Inferior parietal cortex (tissue), 1 donor: Measurements from ENCODE around the gene FKBP7.
"Not testable (repeated sequence)": the region's sequence is repeated elsewhere in the genome, so short reads cannot be mapped to it uniquely, and the experiment has no call there.

Source experiments
- DNase-seq: peaks from one replicate; pipeline ENCODE4 v3.0.0-alpha.2; 2016; ENCODE audit errors: extremely low spot score

Gene FKBP7

DNA sequence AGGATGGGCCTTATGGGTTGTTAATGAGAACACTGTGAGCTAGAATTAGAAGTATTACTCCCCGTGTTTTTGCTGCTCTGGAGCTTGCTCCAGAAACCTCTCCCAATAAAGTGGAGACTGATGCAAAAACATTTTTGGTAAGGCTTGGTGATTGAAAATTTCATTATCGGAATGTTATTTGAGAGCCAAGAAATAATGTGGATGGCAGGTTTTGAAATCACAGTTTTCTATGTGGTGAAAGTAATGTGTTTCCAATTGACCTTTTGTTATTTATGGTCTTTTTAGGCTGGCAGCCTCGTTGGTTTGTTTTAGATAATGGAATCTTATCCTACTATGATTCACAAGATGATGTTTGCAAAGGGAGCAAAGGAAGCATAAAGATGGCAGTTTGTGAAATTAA, 7.0 kb upstream of the FKBP7 start:
- DNase-seq, result no peak

DNA sequence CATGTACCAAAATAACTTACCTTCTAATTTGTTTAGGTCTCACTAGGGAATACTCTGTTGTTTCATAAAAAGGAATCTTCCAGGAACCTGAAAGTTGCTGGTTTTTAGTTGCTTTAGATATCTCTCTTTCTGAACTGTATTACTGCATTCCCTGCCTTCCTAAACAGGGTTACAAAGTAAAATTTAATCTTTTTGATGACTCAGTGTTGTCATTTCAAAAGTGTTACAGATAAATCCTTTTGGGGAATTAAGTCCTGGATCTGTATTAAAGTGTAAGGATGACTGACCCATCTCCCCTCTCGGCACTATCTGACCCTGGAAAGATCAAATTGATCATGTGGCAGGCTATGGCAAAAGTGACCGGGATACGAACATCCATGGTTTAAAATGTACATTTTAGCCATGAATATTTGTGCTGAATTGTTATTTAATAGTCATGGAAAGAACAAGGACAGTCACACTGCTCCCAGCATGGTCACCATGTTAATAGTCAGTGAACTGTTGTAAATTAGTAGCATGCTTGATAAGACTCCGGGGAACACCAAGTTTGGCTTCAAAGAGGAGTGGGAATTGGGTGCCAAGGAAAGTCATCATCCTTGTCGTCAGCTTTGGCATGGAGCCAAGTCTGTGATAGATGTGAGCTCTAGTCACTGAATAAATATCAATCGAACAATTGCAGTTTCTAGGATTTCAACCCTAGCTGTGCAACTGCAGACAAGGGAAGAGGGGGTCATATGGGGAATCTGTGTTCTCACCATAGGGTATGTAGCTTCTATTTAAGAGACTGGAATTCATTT, 6.0 kb upstream of the FKBP7 start:
- DNase-seq, result peak; percentile 45

DNA sequence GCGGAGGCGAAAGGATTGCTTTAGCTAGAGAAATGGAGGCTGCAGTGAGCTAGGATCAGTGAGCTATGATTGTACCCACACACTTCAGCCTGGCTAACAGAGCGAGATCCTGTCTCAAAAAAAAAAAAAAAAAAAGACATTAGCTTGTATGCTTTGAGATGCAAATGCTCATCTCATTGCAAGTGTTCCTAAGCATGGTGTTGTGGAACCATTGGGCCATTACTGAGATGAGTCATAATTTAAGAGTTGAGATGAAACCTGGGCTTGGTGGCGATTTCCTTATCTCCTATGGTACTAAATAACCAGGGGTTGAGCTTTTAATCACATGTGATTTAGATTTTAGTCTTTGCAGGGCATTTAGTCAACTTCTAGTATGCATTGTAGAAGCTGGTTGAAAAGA, 4.0 kb upstream of the FKBP7 start:
- no peak for DNase-seq

DNA sequence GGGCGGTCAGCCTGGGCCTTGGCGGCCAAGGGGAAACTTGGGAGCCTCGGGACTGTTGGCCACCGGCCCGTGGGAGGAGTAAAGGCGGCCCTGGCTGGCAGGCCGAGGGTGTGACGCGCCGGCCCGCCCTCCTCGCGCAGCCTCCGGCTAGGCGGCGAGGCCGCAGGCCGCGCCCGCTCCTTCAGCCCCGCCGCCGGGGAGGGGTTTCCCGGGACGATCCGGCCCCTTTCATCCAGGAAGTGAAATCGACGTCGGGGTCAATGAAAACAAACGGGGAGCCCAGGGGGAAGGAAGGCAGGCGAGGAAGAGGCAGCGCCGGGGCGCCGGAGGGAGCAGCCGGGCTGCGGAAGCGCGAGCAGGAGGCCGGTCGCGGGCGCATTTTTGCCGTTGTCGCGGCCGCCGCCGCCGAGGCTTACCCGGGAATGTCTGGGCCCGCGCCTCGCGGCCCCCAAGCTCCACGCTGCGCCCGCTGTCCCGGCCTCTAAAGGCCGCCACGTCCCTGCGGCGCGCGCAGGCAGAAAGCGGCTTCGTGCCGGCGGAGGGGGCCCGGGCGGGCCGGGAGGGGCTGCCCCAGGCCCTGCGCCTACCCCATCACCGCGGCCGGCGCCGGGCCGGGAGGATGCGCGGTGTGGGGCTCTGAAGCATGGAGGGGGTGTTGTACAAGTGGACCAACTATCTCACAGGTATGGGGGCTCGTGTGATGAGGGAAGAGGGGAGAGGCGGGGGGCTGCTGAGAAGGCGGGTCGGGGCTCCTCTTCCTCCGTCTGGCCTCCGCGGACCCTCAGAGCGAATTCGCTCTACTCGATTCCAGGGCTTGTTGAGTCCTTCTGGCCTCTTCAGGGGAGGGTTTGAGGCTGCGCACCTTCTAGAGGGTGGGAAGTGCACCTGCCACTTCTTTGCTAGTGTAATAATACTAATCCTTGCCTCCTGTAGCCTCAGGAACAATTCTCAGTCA, 2.1 kb upstream of the FKBP7 start, which contains the start of gene PLEKHA3:
Gene PLEKHA3, plus strand, starts transcription at position 231 of the 955 bp plus-strand sequence. Its CDS starts 413 bp downstream, at position 644.
- peak; percentile 93 for DNase-seq

DNA sequence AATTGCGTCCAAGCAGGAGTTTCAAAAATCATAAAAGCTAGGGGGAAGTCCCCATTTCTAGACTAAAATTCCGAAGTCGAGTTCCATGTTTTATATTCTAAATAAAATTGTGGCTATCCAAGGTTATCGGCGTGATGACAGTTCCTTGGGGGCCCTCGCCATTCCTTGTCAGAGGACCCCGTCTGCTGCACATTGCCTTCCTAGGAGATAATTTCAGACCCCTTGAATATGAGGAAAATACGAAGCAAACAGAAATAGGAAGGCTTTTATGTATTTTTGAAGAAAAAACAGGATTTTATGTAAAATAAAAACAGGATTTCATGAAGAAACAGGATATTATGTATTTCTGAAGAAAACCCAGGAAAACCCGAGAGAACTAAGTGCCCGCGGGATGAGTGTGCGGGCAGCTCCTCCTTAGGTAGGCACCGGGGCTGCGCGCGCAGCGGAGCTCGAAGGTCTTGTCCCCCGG, 1.4 kb upstream of the FKBP7 start:
- no peak for DNase-seq

DNA sequence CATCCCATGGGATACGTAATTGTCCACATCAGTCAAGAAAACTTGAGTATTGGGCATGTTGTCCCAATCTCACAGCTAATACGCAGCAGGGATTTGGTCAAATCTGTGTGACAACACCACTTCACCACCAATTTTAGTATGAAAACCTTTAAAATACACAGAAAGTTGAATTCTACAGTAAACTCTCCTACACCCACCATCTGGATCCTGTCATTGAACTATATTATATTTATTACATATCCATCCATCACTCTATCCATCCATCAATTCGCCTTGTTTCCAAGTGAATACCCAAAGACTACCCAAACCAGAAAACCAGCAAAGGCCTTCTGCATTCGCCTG, 846 bp upstream of the FKBP7 start:
- DNase-seq, result no peak

DNA sequence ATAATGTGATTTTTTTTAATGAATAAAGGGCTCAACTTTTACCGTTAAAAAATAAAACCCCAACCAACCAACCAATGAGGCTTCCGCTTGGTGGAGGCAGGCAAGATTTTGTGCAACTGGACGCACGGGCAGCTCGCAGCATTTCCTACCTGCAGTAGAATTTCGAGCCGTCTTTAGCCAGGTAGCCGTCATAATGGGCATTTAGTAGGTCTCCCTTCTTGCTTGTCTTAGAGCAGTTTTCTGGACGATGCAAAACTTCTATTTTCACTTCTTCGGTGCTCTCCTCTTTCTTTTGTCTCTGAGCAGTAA, 316 bp downstream of the FKBP7 start:
- no peak for DNase-seq

DNA sequence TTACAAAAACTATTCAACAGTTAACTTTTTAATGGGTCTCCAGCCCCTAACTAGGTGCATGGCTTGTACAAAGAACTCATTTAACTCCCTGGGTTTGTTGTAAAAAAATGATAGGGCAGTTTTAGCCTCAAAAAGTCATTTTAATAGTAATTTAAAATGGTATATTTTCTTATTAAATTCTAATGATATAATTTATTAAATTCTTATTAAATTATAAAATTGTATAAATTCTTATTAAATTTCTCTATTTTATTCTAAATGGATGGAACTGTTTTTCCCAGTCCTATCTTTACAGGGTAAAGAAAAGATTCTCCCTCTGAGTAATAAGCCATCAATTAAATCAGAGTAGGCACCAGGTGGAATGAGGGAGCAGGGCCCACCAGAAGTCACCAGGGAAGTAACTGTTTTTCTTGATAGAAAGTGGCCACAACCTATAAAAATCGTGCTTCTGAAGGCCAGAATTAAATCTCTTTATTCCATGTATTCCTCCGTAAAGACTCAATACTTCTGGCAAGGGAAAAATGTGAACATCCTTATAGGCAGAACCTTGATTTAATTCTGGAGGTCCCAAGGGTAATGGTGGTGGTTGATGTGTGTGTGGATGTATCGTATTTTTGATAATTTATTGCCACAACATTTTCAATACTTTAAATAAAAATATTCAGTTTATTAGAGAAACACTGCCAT, 814 bp downstream of the FKBP7 start:
- DNase-seq, result no peak

DNA sequence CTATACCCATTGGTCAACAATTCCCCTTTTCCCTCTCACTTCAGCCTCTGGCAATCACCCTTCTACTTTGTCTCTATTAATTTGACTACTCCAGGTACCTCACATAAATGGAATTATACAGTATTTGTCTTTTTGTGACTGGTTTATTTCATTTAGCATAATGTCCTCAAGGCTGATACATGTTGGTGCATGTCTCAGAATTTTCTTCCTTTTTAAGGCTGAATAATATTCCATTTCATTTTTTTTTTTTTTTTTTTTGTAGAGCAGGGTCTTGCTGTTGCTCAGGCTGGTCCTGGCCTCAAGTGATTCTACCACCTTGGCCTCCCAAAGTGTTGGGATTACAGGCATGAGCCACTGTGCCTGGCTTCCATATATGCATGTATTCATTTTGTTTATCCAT, 1.9 kb downstream of the FKBP7 start:
- no peak for DNase-seq

DNA sequence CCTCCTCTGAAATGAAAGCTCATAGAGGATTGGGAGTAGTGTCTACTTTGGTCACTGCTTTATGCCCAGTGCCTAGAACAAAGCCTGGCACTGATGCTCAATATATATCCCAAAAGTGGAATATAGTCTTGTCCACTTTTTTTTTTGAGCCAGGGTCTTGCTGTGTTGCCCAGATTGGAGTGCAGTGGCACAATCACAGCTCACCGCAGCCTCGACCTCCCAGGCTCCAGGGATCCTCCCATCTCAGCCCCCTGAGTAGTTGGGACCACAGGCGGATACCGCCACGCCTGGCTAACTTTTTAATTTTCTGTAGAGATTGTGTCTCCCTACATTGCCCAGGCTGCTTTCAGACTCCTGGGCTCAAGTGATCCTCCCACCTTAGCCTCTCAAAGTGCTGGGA, 3.8 kb downstream of the FKBP7 start:
- DNase-seq, result no peak

DNA sequence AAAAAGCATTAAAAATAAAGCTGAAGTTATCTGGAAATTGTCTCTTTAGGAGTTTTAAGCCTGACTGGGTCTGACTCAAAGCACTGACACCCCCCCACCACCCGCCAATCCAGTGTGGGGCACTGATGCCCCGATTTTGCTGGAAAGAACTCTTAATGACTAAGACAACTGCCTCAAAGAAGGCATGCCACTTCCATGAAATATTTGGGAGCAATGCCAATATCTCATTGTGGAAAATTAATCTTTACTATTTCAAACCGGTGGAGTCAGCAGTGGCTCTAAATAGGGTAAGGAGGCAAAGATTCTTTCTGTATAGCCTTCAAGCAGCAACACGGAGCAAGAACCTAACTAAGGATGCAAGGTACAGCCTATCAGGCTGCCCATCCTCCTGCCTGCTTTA, 4.5 kb downstream of the FKBP7 start:
- DNase-seq, result no peak

DNA sequence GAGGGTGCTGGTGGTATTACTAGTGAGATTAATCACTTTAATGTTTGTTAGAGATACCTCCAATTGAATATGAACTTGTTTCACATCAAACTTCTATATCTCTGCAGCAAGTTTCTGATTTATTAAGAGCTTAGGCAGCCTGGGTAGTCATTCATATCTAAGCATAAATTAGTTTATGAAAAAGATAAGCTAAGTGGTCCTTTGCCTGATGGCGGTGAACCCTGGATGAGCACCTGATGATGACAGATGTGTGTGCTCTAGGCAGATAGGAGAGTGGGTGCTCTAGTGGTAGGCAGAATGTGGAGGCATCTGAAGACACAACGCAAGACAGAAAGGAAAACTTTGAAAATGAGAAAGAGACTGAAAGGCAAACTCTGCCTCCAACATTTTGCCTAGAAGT, 5.0 kb downstream of the FKBP7 start:
- no peak for DNase-seq

DNA sequence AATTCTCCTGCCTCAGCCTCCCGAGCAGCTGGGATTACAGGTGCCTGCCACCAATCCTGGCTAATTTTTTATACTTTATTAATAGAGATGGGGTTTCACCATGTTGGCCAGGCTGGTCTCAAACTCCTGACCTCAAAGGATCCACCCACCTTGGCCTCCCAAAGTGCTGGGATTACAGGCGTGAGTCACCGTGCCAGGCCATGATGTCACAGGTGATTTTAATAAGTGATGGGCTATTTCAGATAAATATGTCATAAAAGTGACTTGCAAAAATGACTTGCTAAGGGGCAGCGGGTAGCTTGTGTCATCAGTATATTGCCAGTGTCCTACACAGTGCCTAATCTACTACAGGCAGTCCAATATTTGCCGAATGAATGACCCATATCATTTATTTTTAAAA, 7.1 kb downstream of the FKBP7 start:
- DNase-seq, result not testable (repeated sequence)

DNA sequence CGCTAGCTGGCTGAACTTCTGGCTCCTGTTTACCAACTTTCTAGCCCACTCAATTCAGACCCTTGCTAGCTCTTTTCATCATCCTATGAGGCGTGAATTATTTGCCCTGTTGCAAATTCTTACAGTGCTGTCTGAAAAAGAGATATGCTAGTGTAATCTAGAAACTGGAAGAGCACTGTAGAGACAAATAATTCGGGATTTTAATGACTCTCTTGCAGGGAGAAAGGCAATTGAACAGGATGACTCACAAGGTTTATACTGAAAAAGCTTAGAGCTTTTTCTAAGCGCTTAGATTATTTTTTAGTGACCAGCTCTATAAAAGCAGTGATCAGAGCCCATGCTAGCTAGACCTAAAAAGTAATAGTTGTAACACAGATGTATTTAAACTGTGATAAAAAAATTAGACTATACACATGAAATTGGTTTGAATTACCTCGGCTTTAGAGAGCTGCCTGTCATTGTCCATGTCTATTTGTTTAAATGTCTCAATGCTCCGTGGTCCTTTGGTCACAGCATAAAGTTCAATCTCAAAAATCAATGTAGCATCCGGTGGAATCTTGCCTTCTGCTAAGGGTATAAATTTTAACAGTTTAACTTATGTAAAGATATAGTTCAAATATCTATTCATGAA, 9.1 kb downstream of the FKBP7 start:
- DNase-seq, result no peak

DNA sequence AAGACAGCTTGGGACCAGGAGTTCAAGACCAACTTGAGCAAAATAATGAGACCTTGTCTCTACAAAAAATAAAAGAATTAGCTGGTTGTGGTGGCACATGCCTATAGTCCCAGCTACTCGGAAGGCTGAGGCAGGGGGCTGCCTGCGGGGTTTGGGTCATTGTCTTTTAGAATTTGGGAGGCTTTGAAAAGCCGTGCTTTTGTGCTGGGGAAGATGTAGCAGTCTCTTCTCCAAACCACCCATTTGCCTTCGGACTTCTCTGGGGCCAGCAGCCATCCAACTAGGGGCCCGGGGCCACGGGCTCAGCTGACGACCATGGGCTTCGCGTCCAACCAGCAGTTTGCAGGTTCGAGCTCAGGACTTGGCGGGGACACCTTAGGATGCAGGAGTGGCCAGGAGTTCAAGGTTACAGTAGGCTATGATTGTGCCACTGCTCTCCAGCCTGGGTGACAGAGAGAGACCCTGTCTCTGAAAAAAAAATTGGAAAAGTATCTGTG, 21.0 kb downstream of the FKBP7 start:
- DNase-seq, result no peak

DNA sequence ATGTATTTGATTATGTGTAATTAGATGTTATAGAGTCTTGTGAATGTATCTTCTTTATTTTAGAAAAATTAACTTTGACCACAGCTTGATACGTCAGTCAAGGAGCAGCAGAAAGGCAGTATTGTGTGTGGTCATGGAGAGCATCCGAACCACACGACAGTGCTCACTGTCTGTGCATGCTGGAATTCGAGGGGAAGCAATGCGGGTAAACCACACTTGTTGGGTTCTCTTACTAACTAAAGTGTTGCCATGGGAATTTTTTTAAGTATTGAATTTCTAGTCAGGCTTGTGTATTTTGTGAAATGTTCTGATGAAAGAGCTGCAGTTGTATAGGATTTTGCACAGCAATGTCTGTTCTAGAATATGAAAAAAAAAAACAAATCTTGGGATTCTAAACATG, 22.5 kb downstream of the FKBP7 start:
- no peak for DNase-seq

DNA sequence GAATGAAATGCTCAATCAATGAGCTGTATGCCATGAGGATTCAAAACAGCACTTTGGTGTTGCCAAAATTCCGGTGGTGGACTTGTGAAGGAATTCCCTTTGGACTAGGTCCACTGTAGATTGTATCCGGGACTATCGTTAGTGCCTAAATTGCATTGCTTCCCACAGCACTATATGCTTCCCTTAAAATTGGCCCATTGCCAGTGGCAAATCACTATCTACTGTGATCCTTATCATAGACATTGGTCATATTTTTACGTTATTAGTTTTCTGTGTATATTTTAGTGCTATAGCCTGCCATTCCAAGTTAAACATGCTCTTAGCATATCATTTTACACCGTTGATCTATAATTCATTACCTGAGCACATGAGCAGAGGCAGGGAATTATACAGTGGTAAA, 25.5 kb downstream of the FKBP7 start:
- DNase-seq, result no peak

DNA sequence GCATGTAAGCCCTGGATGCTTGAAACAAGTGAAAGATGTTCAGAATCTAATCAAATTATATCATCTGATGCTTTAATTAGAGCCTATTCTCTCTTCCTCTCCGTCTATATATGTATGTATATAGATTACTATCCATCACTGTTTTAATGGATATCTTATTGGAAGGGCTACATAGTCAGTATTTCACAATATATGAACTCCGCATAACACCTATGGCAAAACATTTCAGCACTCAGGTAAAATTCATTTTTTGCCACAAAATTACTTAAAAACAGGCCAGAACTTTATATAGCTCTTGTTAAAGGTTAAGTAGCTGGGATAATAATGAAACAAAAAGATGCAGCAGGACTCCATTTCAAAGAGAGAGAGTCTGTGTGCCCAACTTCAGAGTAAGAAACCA, 26.1 kb downstream of the FKBP7 start:
- DNase-seq, result no peak

DNA sequence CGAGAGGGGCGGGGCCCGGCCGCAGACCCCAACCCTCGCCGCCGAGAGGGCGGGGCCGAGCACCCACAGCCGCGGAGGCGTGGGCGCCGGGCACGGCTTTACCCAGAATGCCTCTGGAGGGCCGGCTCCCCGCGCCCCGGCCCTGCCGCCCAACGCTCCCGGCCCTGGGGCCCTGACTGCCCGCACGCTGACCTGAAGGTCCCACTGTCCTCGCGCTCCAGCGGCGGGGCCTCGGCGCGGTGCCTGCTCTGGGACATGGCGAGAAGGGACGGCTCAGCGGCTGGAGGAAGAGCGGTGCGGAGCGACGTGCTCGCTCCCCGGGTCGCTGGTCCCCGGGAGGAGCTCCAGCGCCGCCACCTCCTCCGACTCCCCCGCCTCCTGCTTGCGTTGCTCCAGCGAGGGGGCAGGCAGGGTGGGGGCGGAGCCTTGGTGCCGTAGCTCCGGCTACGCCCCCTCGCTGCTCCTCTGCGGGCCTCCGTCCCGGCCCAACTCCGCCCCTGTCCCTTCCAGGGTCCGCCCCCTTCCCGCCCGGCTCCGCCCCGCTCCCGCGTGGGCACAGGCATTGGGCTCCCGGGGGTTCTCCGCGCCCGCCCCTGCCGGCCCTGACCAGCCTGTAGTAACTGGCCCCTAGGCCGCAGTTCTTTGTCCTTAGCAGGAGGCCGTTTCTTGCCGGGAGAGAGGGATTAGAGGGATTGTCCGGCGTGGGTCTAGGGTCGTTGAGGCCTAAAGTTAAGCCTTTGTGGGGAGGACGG, 27.4 kb downstream of the FKBP7 start, which contains the start of the genes PJVK and PRKRA:
Gene PJVK, plus strand, starts transcription at position 605 of the 752 bp plus-strand sequence. CDS start 2,032 bp downstream, outside the sequence.
Gene PRKRA, minus strand, starts transcription at position 402 of the 752 bp plus-strand sequence. Its CDS starts 145 bp downstream, at position 257.
- peak; percentile 95 for DNase-seq

DNA sequence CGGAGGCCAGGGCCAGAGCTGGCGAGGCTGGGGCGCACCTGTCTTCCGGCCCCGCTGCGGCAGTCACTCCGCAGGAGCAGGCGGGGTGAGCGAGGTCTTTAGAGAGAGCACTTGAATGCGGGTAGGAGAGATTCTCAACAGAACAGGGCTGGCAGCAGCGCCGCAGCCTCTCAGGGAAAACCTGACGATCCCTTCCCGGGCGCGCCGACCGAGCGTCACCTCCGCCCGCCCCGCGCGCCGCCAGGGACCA, 28.0 kb downstream of the FKBP7 start:
- no peak for DNase-seq
